Muscle layer of duodenum (tissue), 2 donors: Measurements from ENCODE around the gene SNX20.
A peak's percentile ranks its signal among the peaks of the same experiment; 100 is the strongest.

ENCODE experiments used
- H3K27ac ChIP-seq: one replicate; pipeline ENCODE4 v1.7.0; 2013; ENCODE audit warnings: mild to moderate bottlenecking, low read length
- H3K27me3 ChIP-seq: one replicate; pipeline ENCODE4 v1.7.0; 2013; ENCODE audit warnings: low read depth, mild to moderate bottlenecking, control low read depth, low read length
- H3K36me3 ChIP-seq, 2 donors: one replicate each; pipeline ENCODE4 v1.7.0; 2013; ENCODE audit warnings: low read length in 2 of 2, control low read depth in 1 of 2, mild to moderate bottlenecking in 1 of 2; ENCODE audit not compliant: insufficient read depth in 2 of 2, control insufficient read depth in 1 of 2
- H3K4me1 ChIP-seq, 2 donors: one replicate each; pipeline ENCODE4 v1.7.0; 2013; ENCODE audit warnings: low read length in 2 of 2, mild to moderate bottlenecking in 2 of 2, control low read depth in 1 of 2, moderate library complexity in 1 of 2; ENCODE audit not compliant: insufficient read depth in 2 of 2, control insufficient read depth in 1 of 2
- H3K4me3 ChIP-seq, 2 donors: one replicate each; pipeline ENCODE4 v1.7.0; 2013; ENCODE audit warnings: low read length in 2 of 2, low read depth in 1 of 2, mild to moderate bottlenecking in 1 of 2
- H3K9me3 ChIP-seq, 2 donors: one replicate each; pipeline ENCODE4 v1.7.0; 2013; ENCODE audit warnings: low read length in 2 of 2, control low read depth in 1 of 2, mild to moderate bottlenecking in 1 of 2; ENCODE audit not compliant: control insufficient read depth in 1 of 2
- donor health status: healthy.

SNX20 gene

GRCh38 chr16:50690177-50690576 lies 9.1 kb upstream of the SNX20 start:
- H3K4me3 ChIP-seq: no peak overlapping the region
- no peaks in the 10 kb centered on the region for H3K9me3 ChIP-seq
- H3K36me3 ChIP-seq: no peaks in the 10 kb centered on the region
- H3K27ac ChIP-seq: no peak overlapping the region
- H3K27me3 ChIP-seq: no peaks in the 10 kb centered on the region
- peaks cover 0 to 8% of the 10 kb centered on the region in 2 donors for H3K4me1 ChIP-seq

- H3K4me1 ChIP-seq: peaks cover 0 to 5% of the 10 kb centered on the region in 2 donors
- no peaks in the 10 kb centered on the region for H3K27me3 ChIP-seq
- no peak overlapping the region for H3K4me3 ChIP-seq
- no peaks in the 10 kb centered on the region for H3K36me3 ChIP-seq
- no peak overlapping the region for H3K27ac ChIP-seq
- no peaks in the 10 kb centered on the region for H3K9me3 ChIP-seq
Observed at GRCh38 chr16:50688867-50689266, 7.8 kb upstream of the SNX20 start.

DNA sequence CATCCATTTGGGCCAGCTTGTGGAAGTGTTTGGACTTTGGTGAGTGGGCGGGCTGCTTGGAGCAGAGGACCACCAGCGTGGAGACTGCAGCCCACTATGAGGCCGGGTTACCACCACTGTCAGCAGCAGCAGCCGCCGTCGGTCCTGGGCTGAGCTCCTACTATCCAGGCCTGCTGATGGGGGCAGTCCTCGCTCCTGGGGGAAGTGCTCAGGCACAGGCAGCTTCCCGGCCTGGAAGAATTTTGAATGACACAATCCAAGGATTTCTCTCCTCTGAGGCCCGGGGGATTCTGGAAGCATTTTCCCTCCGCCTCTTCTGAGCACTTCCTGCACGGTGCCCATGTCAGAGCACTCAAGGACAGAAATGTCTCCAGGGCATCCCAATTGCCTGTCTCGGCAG lies 7.0 kb upstream of the SNX20 start:
- no peaks in the 10 kb centered on the region for H3K36me3 ChIP-seq
- H3K9me3 ChIP-seq: no peaks in the 10 kb centered on the region
- no peak overlapping the region for H3K4me3 ChIP-seq
- peaks cover 0 to 3% of the 10 kb centered on the region in 2 donors for H3K4me1 ChIP-seq
- no peak overlapping the region for H3K27ac ChIP-seq
- no peaks in the 10 kb centered on the region for H3K27me3 ChIP-seq

- Histone ChIP-seq H3K27ac (no peak overlapping the region), H3K27me3 (no peaks in the 10 kb centered on the region), H3K4me3 (no peak overlapping the region)
Observed at GRCh38 chr16:50685462-50686063, 4.5 kb upstream of the SNX20 start.

DNA sequence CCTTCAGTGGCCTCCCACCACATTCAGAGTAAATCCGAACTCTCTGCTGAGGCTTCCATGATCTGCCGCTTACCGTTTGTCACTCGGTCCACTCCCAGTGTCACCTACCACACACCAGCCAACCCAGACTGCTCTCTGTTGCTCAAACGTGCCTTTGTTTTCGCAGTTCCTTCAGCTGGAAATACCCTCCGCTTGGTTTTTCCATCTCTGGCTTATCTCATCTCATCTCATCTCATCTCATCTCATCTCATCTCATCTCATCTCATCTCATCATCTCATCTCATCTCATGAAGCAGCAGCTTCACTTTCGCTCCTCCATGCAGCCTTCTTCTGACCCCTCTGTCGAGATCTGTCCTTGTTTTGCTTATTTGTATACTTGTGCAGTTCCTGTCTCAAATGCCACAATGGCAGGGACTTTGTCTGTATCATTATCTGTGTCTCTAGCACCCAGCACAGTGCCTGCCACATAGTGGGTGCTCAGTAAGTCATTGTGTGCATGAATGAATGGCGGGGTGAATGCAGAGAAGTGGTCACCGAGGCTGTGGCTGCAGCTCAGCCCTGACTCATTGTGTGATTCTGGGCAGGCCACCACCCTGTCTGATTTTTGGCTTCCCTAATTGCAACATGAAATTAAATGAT lies 3.8 kb upstream of the SNX20 start:
- no peaks in the 10 kb centered on the region for H3K9me3 ChIP-seq
- H3K27ac ChIP-seq: no peak overlapping the region
- H3K36me3 ChIP-seq: no peaks in the 10 kb centered on the region
- H3K4me1 ChIP-seq: peaks cover 0 to 3% of the 10 kb centered on the region in 2 donors
- H3K27me3 ChIP-seq: no peaks in the 10 kb centered on the region
- no peak overlapping the region for H3K4me3 ChIP-seq

More at GRCh38 chr16:50685462-50686063, 4.5 kb upstream of the SNX20 start:
- Histone ChIP-seq H3K36me3 (no peaks in the 10 kb centered on the region), H3K9me3 (no peaks in the 10 kb centered on the region), H3K4me1 (peaks cover 0 to 3% of the 10 kb centered on the region in 2 donors)

GRCh38 chr16:50683689-50684374 lies 2.7 kb upstream of the SNX20 start:
- no peaks in the 10 kb centered on the region for H3K27me3 ChIP-seq
- H3K36me3 ChIP-seq: no peaks in the 10 kb centered on the region
- peaks cover 0 to 3% of the 10 kb centered on the region in 2 donors for H3K4me1 ChIP-seq
- no peak overlapping the region for H3K27ac ChIP-seq
- H3K4me3 ChIP-seq: no peak overlapping the region
- H3K9me3 ChIP-seq: no peaks in the 10 kb centered on the region

- H3K27ac ChIP-seq: peak overlapping the region; percentile 23
- no peaks in the 10 kb centered on the region for H3K27me3 ChIP-seq
- H3K9me3 ChIP-seq: no peaks in the 10 kb centered on the region
- H3K36me3 ChIP-seq: no peaks in the 10 kb centered on the region
- H3K4me3 ChIP-seq: peak overlapping the region; percentile 19 to 25
- H3K4me1 ChIP-seq: peaks cover 0 to 3% of the 10 kb centered on the region in 2 donors
Observed at GRCh38 chr16:50680556-50680893, 587 bp downstream of the SNX20 start.

GRCh38 chr16:50679676-50680555 lies 1.2 kb downstream of the SNX20 start:
- H3K27ac ChIP-seq: no peak overlapping the region
- peak overlapping the region; percentile 19 to 25 for H3K4me3 ChIP-seq
- no peaks in the 10 kb centered on the region for H3K36me3 ChIP-seq

DNA sequence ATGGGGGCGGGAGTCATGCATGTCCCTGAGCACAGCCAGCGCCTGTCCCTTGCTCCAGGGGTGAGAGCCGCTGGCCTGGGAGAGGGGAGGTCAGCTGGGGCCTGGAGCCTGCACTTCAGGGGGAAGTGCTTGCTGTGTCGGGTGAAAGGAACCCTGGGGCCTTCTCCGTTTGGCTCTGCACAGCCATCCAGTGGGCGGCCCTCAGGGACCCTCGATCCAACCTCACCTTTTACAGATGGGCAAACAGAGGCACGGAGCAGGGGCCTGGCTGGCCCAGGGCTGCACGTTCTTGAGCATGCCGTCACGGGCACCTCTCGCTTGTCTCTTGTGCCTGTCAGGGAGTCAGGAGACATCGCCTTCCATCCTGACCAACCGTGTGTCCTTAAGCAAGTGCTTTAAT lies 1.8 kb downstream of the SNX20 start:
- no peak overlapping the region for H3K4me3 ChIP-seq
- no peaks in the 10 kb centered on the region for H3K36me3 ChIP-seq
- peaks cover 0 to 3% of the 10 kb centered on the region in 2 donors for H3K4me1 ChIP-seq
- no peaks in the 10 kb centered on the region for H3K27me3 ChIP-seq
- H3K27ac ChIP-seq: no peak overlapping the region
- H3K9me3 ChIP-seq: no peaks in the 10 kb centered on the region

More at GRCh38 chr16:50679676-50680555, 1.2 kb downstream of the SNX20 start:
- no peaks in the 10 kb centered on the region for H3K9me3 ChIP-seq
- H3K27me3 ChIP-seq: no peaks in the 10 kb centered on the region
- peaks cover 0 to 3% of the 10 kb centered on the region in 2 donors for H3K4me1 ChIP-seq

- no peaks in the 10 kb centered on the region for H3K27me3 ChIP-seq
- no peaks in the 10 kb centered on the region for H3K9me3 ChIP-seq
- H3K4me1 ChIP-seq: no peaks in the 10 kb centered on the region
- no peaks in the 10 kb centered on the region for H3K36me3 ChIP-seq
- no peak overlapping the region for H3K27ac ChIP-seq
- H3K4me3 ChIP-seq: no peak overlapping the region
Observed at GRCh38 chr16:50678531-50678930, 2.6 kb downstream of the SNX20 start.

DNA sequence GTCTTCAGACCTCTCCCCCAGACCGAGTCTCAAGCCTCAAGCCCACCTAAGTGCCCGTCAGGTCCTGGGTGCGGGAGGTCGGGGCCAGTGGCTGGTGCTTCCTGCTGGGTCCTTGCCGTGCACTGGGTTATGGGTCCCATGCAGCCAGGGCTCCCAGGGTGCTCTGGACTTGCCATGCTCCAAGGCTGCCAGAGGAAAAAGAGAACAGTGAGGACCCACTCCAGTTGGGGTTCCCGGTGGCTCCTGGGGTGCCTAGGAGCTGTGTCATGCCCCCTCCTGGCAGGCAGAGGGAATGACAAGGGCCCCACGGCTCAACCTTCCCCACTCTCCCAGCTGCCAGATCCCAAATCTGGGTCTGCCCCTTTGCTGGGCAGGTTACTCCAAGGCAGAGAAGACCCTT lies 3.8 kb downstream of the SNX20 start:
- Histone ChIP-seq H3K27ac (no peak overlapping the region), H3K36me3 (peaks cover 0 to 4% of the 10 kb centered on the region in 2 donors), H3K27me3 (no peaks in the 10 kb centered on the region), H3K9me3 (peaks cover 2 to 3% of the 10 kb centered on the region in 2 donors), H3K4me1 (no peaks in the 10 kb centered on the region), H3K4me3 (no peak overlapping the region)
